Measurements from ENCODE around the gene KRTAP5-10.
"Not testable (repeated sequence)": the region's sequence is repeated elsewhere in the genome, so short reads cannot be mapped to it uniquely, and the experiment has no call there.

The KRTAP5-10 gene

DNA sequence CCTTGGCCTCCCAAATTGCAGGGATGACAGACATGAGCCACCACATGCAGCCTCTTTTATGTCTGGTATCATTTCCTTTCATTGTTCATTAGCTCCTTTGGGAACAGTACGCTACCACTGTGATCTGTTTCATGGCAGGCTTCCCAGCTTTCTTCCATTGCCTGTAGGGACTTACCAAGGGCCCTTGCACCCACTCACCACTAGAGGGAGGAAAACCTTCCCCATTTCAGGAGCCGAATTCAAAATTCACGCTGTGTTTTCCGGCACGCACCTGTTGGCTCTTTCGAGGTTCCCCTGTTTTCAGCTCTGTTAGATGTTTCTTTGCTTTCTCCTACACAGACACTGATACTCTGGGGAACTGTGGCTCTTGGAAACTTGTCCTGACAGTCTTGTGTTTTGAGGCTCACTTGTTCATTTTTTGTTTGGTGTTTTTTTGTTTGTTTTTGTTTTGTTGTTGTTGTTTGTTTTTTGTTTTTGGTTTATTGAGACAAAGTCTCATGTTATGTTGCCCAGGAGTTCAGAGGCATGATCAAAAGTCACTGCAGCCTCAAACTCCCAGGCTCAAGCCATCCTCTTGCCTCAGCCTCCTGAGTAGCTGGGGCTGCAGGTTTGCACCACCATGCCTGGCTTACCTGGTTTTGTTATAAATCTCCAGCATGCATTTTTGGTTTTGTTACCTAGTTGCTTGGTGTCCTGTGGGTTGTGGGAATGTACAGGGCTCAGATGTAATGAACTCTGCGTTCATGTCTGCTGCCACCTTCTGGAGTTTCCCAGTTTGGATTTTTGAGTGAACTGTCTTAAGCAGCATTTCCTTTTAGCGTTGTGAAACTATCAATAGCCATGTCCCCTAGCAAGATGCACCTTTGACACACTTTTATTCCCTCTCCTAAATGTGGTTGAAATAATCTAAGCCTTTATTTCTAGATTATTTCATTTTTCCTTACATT lies 15.0 kb downstream of the KRTAP5-10 start:
- peak overlapping the region; percentile 67; the same call in 1 of the 2 replicates for H2AFZ ChIP-seq (ENCODE audit: low read length)
- H3K4me2 ChIP-seq (ENCODE audit: low read depth, low read length, poor library complexity, severe bottlenecking), result peak overlapping the region; percentile 49
- no peak overlapping the region for H3K9ac ChIP-seq (ENCODE audit: low read depth, low read length, poor library complexity, severe bottlenecking)
- peaks cover 4% of the 10 kb centered on the region for H3K4me1 ChIP-seq (ENCODE audit: insufficient read depth, low read length, poor library complexity, severe bottlenecking)
- H3K9me3 ChIP-seq (ENCODE audit: insufficient read depth, low read depth, low read length), result no peaks in the 10 kb centered on the region
- TF ChIP-seq, protein P1, sequence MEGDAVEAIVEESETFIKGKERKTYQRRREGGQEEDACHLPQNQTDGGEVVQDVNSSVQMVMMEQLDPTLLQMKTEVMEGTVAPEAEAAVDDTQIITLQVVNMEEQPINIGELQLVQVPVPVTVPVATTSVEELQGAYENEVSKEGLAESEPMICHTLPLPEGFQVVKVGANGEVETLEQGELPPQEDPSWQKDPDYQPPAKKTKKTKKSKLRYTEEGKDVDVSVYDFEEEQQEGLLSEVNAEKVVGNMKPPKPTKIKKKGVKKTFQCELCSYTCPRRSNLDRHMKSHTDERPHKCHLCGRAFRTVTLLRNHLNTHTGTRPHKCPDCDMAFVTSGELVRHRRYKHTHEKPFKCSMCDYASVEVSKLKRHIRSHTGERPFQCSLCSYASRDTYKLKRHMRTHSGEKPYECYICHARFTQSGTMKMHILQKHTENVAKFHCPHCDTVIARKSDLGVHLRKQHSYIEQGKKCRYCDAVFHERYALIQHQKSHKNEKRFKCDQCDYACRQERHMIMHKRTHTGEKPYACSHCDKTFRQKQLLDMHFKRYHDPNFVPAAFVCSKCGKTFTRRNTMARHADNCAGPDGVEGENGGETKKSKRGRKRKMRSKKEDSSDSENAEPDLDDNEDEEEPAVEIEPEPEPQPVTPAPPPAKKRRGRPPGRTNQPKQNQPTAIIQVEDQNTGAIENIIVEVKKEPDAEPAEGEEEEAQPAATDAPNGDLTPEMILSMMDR (conservative IDR thresholded peaks at IDR 0.05; ENCODE audit: low read length), result peak; percentile 76
- no peak for TF ChIP-seq EZH2phosphoT487 (IDR thresholded peaks at IDR 0.05; ENCODE audit: borderline replicate concordance)
- no peak overlapping the region for H3K4me3 ChIP-seq (ENCODE audit: low read length, poor library complexity, severe bottlenecking)
- no peaks in the 10 kb centered on the region for H3K9me2 ChIP-seq (replicated peaks; ENCODE audit: low read depth, low read length)
- H3K36me3 ChIP-seq (ENCODE audit: insufficient read depth, low read length), result no peaks in the 10 kb centered on the region
- no peaks in the 10 kb centered on the region for H3F3A ChIP-seq (ENCODE audit: low read depth)
- no peaks in the 10 kb centered on the region for H3K27me3 ChIP-seq (ENCODE audit: insufficient read depth, low read length, poor library complexity, severe bottlenecking)
- H4K20me1 ChIP-seq (ENCODE audit: insufficient read depth, low read length, poor library complexity, severe bottlenecking), result no peaks in the 10 kb centered on the region
- no peaks in the 10 kb centered on the region for H3K79me2 ChIP-seq (ENCODE audit: insufficient read depth, low read length)

DNA sequence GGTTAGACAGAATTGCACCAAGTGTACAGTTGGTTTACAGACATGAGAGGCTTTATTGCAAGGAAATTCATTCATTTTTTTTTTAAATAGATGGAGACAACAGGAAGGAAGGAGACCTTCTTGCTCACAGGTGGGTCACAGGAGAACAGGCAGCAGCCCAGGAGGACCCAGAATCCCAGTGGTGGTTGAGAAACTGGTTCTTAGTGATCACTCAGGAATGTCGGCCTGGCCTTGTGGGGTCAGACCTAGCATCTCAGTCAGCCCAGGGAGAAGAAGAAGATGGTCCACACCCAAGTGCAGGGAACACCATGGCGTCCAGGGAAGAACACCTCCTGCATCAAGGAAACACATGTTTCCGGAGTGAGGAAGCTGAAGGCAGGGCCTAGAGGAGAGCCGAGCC lies 16.5 kb downstream of the KRTAP5-10 start:
- no peaks in the 10 kb centered on the region for H3K36me3 ChIP-seq (ENCODE audit: insufficient read depth, low read length)
- H2AFZ ChIP-seq (ENCODE audit: low read length), result no peak overlapping the region
- no peak for TF ChIP-seq EZH2phosphoT487 (IDR thresholded peaks at IDR 0.05; ENCODE audit: borderline replicate concordance)
- TF ChIP-seq, protein P1 (conservative IDR thresholded peaks at IDR 0.05; ENCODE audit: low read length), result no peak
- peaks cover 4% of the 10 kb centered on the region for H3K4me1 ChIP-seq (ENCODE audit: insufficient read depth, low read length, poor library complexity, severe bottlenecking)
- H3K4me2 ChIP-seq (ENCODE audit: low read depth, low read length, poor library complexity, severe bottlenecking), result no peak overlapping the region
- H3K4me3 ChIP-seq (ENCODE audit: low read length, poor library complexity, severe bottlenecking), result no peak overlapping the region
- H3K9me3 ChIP-seq (ENCODE audit: insufficient read depth, low read depth, low read length), result no peaks in the 10 kb centered on the region
- H4K20me1 ChIP-seq (ENCODE audit: insufficient read depth, low read length, poor library complexity, severe bottlenecking), result no peaks in the 10 kb centered on the region
- H3K79me2 ChIP-seq (ENCODE audit: insufficient read depth, low read length), result no peaks in the 10 kb centered on the region
- no peaks in the 10 kb centered on the region for H3F3A ChIP-seq (ENCODE audit: low read depth)
- no peaks in the 10 kb centered on the region for H3K27me3 ChIP-seq (ENCODE audit: insufficient read depth, low read length, poor library complexity, severe bottlenecking)
- H3K9me2 ChIP-seq (replicated peaks; ENCODE audit: low read depth, low read length), result no peaks in the 10 kb centered on the region
- H3K9ac ChIP-seq (ENCODE audit: low read depth, low read length, poor library complexity, severe bottlenecking), result no peak overlapping the region

DNA sequence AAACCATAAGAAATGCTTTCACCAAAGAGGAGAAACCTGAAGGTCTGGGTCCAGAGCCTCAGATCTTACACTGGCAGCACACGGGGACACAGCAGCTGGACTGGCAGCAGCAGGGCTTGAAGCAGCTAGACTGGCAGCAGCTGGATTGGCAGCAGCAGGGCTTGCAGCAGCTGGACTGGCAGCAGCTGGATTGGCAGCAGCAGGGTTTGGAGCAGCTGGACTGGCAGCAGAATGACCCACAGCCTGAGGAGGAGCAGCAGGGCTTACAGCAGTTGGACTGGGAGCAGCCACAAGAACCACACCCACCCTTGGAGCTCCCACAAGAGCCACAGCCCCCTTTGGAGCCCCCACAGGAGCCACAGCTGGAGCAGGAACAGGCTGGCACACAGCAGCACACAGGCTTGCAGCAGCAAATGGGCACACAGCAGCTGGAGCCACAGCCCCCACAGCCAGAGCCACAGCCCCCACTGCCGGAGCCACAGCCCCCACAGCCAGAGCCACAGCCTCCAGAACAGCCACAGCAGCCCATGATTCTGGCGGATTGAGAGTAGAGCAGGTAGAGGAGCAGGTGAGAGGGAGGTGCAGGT lies 17.0 kb downstream of the KRTAP5-10 start, which contains the start of gene KRTAP5-11:
KRTAP5-11 (minus strand) TSS at position 567 of the 587 bp plus-strand sequence; CDS start at position 529, 38 bp downstream.
- Histone ChIP-seq H3K4me3 (ENCODE audit: low read length, poor library complexity, severe bottlenecking) (no peak within 1 kb of the TSS), H3K4me2 (ENCODE audit: low read depth, low read length, poor library complexity, severe bottlenecking) (no peak within 1 kb of the TSS)

DNA sequence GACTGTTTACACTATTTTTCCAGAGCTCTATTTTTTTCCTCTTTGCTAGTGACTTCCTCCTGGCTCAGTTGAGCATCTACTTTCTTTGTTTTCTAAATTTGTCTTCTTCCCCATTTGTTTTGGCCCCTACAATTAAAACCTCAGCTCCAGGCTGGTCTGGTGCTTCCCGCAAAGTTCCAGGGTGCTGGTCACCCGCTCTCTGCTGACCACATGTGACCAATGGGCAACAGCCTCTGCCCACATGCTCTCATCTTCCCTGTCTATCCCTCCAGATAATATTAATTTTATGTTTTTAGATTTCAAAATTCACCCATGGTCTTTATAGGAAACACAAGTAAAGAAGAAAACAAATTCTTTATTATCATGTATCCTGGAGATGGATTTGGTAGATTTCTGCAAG lies 17.6 kb downstream of the KRTAP5-10 start:
- not testable (repeated sequence) for H3K27me3 ChIP-seq (ENCODE audit: insufficient read depth, low read length, poor library complexity, severe bottlenecking); H3K9me2 ChIP-seq (replicated peaks; ENCODE audit: low read depth, low read length); H3K9me3 ChIP-seq (ENCODE audit: insufficient read depth, low read depth, low read length); H3K4me1 ChIP-seq (ENCODE audit: insufficient read depth, low read length, poor library complexity, severe bottlenecking); H3K9ac ChIP-seq (ENCODE audit: low read depth, low read length, poor library complexity, severe bottlenecking); H3K79me2 ChIP-seq (ENCODE audit: insufficient read depth, low read length); H3K36me3 ChIP-seq (ENCODE audit: insufficient read depth, low read length); H3K4me3 ChIP-seq (ENCODE audit: low read length, poor library complexity, severe bottlenecking); H4K20me1 ChIP-seq (ENCODE audit: insufficient read depth, low read length, poor library complexity, severe bottlenecking); H3K4me2 ChIP-seq (ENCODE audit: low read depth, low read length, poor library complexity, severe bottlenecking); H2AFZ ChIP-seq (ENCODE audit: low read length); H3F3A ChIP-seq (ENCODE audit: low read depth)

More for the DNA sequence above, 17.0 kb downstream of the KRTAP5-10 start, which contains the start of gene KRTAP5-11:
- H3F3A ChIP-seq (ENCODE audit: low read depth), result no peaks in the 10 kb centered on the region
- H3K4me1 ChIP-seq (ENCODE audit: insufficient read depth, low read length, poor library complexity, severe bottlenecking), result peaks cover 4% of the 10 kb centered on the region
- no peaks in the 10 kb centered on the region for H3K27me3 ChIP-seq (ENCODE audit: insufficient read depth, low read length, poor library complexity, severe bottlenecking)
- no peaks in the 10 kb centered on the region for H3K36me3 ChIP-seq (ENCODE audit: insufficient read depth, low read length)
- no peaks in the 10 kb centered on the region for H3K79me2 ChIP-seq (ENCODE audit: insufficient read depth, low read length)
- H3K9ac ChIP-seq (ENCODE audit: low read depth, low read length, poor library complexity, severe bottlenecking), result no peak within 1 kb of the TSS
- TF ChIP-seq, protein P1 (conservative IDR thresholded peaks at IDR 0.05; ENCODE audit: low read length), result no peak
- TF ChIP-seq EZH2phosphoT487 (IDR thresholded peaks at IDR 0.05; ENCODE audit: borderline replicate concordance), result no peak
- no peaks in the 10 kb centered on the region for H4K20me1 ChIP-seq (ENCODE audit: insufficient read depth, low read length, poor library complexity, severe bottlenecking)
- no peak within 1 kb of the TSS for H2AFZ ChIP-seq (ENCODE audit: low read length)
- no peaks in the 10 kb centered on the region for H3K9me3 ChIP-seq (ENCODE audit: insufficient read depth, low read depth, low read length)
- no peaks in the 10 kb centered on the region for H3K9me2 ChIP-seq (replicated peaks; ENCODE audit: low read depth, low read length)

DNA sequence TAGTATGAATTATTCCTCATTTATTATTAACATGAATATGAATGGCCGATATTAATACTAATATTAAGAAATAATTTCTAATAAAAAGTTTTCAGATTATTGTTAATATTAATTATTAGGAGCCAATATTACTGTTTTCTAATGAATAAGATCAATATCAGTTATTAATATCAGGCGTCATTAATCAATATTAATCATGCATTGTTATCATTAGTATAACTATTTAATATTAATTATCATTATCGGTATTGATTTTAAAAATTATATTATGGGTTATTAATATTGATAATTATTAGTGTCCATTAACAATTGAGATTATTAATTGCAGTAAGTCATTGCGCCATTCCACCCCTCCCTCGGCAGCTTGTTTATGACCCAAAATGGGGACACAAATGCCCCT lies 20.3 kb downstream of the KRTAP5-10 start:
- H4K20me1 ChIP-seq (ENCODE audit: insufficient read depth, low read length, poor library complexity, severe bottlenecking); H3K4me2 ChIP-seq (ENCODE audit: low read depth, low read length, poor library complexity, severe bottlenecking); H3K27me3 ChIP-seq (ENCODE audit: insufficient read depth, low read length, poor library complexity, severe bottlenecking); H3K9ac ChIP-seq (ENCODE audit: low read depth, low read length, poor library complexity, severe bottlenecking); H3K36me3 ChIP-seq (ENCODE audit: insufficient read depth, low read length); H3K9me2 ChIP-seq (replicated peaks; ENCODE audit: low read depth, low read length); H3F3A ChIP-seq (ENCODE audit: low read depth); H3K4me3 ChIP-seq (ENCODE audit: low read length, poor library complexity, severe bottlenecking); H3K79me2 ChIP-seq (ENCODE audit: insufficient read depth, low read length); H3K4me1 ChIP-seq (ENCODE audit: insufficient read depth, low read length, poor library complexity, severe bottlenecking); H2AFZ ChIP-seq (ENCODE audit: low read length); H3K9me3 ChIP-seq (ENCODE audit: insufficient read depth, low read depth, low read length): not testable (repeated sequence)

All from Loucy (cell line).